ENCODE results near the gene OR6Y1. TPM values are rescaled to one million over a fixed set of nuclear protein-coding genes. Genes with fewer than 3 reads are reported as not detected.

OR6Y1 gene
- total RNA-seq, 1 donor from 2014 or later = not detected

DNA sequence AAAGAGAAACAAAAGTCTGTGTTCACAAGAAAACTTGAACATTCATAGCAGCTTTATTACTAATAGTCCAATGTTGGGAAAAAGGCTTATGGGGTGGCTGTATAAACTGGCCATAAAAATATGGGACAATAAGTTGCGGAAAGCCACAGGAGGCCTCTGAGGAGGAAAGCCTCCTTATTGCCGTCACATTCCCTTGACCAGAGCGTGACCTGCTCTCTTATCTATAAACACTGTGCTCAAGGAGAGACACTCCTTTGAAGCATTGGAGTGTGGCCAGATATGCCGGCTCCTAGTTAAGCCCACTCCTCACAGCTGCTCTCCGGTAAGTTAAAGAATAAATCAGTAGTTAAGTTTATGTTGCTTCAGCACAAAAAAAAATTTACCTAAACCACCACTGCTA is 19.7 kb downstream of the OR6Y1 start:
- TF ChIP-seq, protein P1, sequence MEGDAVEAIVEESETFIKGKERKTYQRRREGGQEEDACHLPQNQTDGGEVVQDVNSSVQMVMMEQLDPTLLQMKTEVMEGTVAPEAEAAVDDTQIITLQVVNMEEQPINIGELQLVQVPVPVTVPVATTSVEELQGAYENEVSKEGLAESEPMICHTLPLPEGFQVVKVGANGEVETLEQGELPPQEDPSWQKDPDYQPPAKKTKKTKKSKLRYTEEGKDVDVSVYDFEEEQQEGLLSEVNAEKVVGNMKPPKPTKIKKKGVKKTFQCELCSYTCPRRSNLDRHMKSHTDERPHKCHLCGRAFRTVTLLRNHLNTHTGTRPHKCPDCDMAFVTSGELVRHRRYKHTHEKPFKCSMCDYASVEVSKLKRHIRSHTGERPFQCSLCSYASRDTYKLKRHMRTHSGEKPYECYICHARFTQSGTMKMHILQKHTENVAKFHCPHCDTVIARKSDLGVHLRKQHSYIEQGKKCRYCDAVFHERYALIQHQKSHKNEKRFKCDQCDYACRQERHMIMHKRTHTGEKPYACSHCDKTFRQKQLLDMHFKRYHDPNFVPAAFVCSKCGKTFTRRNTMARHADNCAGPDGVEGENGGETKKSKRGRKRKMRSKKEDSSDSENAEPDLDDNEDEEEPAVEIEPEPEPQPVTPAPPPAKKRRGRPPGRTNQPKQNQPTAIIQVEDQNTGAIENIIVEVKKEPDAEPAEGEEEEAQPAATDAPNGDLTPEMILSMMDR (conservative IDR thresholded peaks at IDR 0.05; ENCODE audit: low read depth, low read length) = no peak
- DNase-seq (ENCODE audit: low read depth) = no peak
- H3K4me3 ChIP-seq (ENCODE audit: low read depth, low read length) = no peak overlapping the region

DNA sequence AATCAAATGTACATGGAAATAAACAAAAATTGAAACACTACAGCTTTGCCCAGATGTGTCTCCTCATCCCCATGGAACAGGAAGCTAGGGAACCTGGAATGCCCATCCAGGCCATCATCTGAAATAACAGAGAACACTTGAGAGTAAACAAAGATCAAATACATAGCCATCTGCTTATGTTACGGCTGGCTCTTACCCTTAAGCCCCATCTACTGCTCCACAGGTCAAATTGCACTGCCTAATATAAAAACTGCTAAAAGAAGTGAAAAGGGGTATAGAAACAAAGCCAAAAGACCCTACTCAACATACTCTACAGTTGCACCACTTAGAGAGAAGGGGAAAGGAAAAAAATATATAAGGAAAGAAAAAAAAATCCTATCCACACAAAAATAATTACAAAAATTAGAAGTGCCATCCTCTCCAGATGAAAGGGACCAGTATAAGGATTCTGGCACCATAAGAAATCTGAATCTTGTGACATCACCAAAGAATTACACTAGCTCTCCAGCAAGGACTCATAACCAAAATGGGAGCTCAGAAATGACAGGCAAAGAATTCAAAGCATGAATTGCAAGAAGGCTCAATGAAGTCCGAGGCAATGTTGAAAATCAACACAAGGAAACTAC is 26.9 kb downstream of the OR6Y1 start:
- no peak overlapping the region for H3K4me3 ChIP-seq (ENCODE audit: low read depth, low read length)
- DNase-seq (ENCODE audit: low read depth) = peak; percentile 10
- TF ChIP-seq, protein P1 (conservative IDR thresholded peaks at IDR 0.05; ENCODE audit: low read depth, low read length) = peak; percentile 77

DNA sequence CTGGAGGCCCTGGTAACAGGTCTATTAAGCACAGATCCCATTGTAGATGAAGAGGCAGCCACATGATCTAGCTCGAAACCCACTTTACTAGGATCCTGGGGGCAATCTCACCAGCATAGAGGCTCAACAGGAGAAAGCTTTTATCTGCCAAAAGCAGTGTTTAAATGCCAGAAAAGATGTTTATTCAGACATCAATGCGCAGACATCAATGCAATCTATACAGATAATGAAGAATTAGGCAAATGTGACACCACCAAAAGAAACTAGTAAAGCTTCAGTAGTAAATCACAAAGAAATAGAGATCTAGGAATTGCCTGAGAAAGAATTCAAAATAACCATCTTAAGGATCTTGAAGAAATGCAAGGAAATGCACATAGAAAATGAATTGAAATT is 32.5 kb downstream of the OR6Y1 start:
- TF ChIP-seq, protein P1 (conservative IDR thresholded peaks at IDR 0.05; ENCODE audit: low read depth, low read length) = no peak
- no peak overlapping the region for H3K4me3 ChIP-seq (ENCODE audit: low read depth, low read length)
- DNase-seq (ENCODE audit: low read depth) = no peak

DNA sequence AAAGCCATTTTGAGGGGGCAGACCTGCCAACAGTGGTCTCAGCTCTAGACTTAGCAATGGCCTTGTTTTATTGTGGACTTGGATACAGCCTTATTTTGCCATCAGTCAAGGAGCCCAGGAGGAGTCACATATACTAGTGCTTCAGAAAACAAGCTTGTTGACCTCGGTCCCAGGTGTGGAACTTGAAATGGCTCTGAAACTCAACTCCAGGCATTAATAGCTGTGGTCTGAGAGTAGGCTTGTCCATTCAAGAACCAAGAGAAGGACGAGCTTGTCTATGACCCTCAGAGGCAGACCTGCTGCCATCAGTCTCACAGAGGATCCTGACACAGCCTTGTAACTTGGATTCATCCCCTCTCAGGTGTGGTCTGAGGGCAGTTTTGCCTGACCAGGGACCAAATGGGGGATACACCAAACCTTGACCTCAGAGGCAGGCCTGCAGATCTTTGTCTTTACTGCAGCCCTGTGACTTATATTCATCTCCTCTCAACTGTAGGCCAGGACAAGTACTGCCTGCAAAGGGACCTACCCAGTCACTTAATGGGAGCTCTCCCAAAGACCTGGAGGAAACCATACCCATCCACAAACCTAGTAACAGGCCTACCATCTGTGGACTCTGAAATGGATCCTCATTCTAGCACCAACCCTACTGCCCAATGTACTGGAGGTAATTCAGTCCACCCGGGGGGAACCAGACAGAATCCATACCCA is 33.1 kb downstream of the OR6Y1 start:
- TF ChIP-seq, protein P1 (conservative IDR thresholded peaks at IDR 0.05; ENCODE audit: low read depth, low read length) = no peak
- H3K4me3 ChIP-seq (ENCODE audit: low read depth, low read length) = no peak overlapping the region

DNA sequence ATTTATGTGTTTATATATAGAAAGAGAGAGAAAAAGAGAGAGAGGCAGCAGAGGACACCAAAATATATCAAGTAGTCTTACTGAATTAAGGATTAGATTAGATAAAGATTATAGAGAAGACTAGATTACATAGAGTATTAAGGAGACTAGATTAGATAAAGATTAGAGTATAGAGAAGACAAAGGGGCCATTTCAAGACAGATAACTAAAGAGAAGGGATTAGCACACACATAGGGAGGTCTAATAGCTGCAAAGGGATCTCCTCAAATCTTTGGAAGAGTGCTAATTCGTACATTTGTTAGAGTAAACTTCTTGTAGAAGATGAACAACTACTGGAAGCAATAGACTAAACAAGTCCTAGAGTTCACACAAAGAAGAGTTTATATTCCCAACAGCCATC is 34.2 kb downstream of the OR6Y1 start:
- TF ChIP-seq, protein P1 (conservative IDR thresholded peaks at IDR 0.05; ENCODE audit: low read depth, low read length) = no peak
- no peak overlapping the region for H3K4me3 ChIP-seq (ENCODE audit: low read depth, low read length)
- DNase-seq (ENCODE audit: low read depth) = no peak

More for the DNA sequence above, 33.1 kb downstream of the OR6Y1 start:
- no peak for DNase-seq (ENCODE audit: low read depth)

DNA sequence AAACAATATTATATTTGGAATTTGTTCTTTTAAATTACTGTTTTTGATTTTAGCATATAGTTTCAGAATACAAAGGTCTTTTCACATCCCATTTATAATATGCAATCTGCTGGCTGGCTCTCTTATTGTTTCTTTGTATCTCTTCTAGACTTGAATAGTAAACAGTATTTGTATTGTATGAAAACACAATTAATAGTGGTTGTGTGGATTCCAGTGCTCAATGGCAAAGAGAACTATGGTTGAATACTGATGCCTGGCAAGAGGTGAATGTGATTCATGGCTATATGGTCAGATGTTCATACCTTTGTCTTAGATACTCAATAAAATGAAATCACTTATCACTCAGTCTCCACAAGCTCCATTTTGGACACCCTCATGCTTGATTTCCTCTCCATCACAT is 37.2 kb downstream of the OR6Y1 start:
- no peak overlapping the region for H3K4me3 ChIP-seq (ENCODE audit: low read depth, low read length)
- TF ChIP-seq, protein P1 (conservative IDR thresholded peaks at IDR 0.05; ENCODE audit: low read depth, low read length) = no peak
- no peak for DNase-seq (ENCODE audit: low read depth)
